ENCODE results near the gene INHA. TPM values are rescaled to one million over a fixed set of nuclear protein-coding genes. Genes with fewer than 3 reads are reported as not detected.
A peak's percentile ranks its signal among the peaks of the same experiment; 100 is the strongest.

INHA gene
- total RNA-seq, 1 experiment from 2014 or later: 0.31 TPM

- DNase-seq: peak; percentile 99
- Histone ChIP-seq H3K9me3 (ENCODE audit: control insufficient read depth, low read depth, low read length) (no peaks in the 10 kb centered on the region), H4K20me1 (ENCODE audit: control insufficient read depth, insufficient read depth, insufficient read length) (no peaks in the 10 kb centered on the region)
Measured at GRCh38 chr2:219543596-219544358, 28.3 kb upstream of the INHA start, which contains the start of the genes CHPF and TMEM198. Gene CHPF, minus strand, starts transcription at chr2:219543809. Its CDS starts 271 bp downstream, at chr2:219543538. Gene TMEM198, plus strand, starts transcription at chr2:219544028. Its CDS starts 700 bp downstream, at chr2:219544728.

More at GRCh38 chr2:219543596-219544358, 28.3 kb upstream of the INHA start, which contains the start of the genes CHPF and TMEM198:
- no peak within 1 kb of the TSS for H2BK5ac ChIP-seq (ENCODE audit: insufficient read length, low read length)
- H2BK12ac ChIP-seq (ENCODE audit: insufficient read length, low read depth, low read length): no peak within 1 kb of the TSS
- H3K79me2 ChIP-seq (ENCODE audit: insufficient read depth, low read length): no peaks in the 10 kb centered on the region
- H3K27ac Mint-ChIP-seq: peak within 1 kb of the TSS in 2 of 3 experiments; percentile 34 to 93; a peak in 5 of 7 replicates
- no peak within 1 kb of the TSS for H4K5ac ChIP-seq (ENCODE audit: insufficient read length, low read depth, low read length)
- H3K27me3 Mint-ChIP-seq (ENCODE audit: low read depth): peaks cover 32% of the 10 kb centered on the region
- H4K8ac ChIP-seq (replicated peaks; ENCODE audit: insufficient read length, low read depth, low read length): no peak within 1 kb of the TSS
- no peak within 1 kb of the TSS for H4K91ac ChIP-seq (ENCODE audit: insufficient read length, low read depth, low read length)
- H3K4me1 ChIP-seq (ENCODE audit: insufficient read depth, low read length): peaks cover 5% of the 10 kb centered on the region; the same call in 1 of the 2 replicates
- peak within 1 kb of the TSS; percentile 57; the same call in 1 of the 2 replicates for H3K14ac ChIP-seq (ENCODE audit: insufficient read depth, low read length)
- peaks cover 16% of the 10 kb centered on the region for H3K23me2 ChIP-seq (ENCODE audit: insufficient read length, low read depth, low read length, poor library complexity, severe bottlenecking)
- H3K36me3 Mint-ChIP-seq (ENCODE audit: insufficient read depth in 1 of 3, low read depth in 3 of 3): peaks cover 21 to 42% (median 36%) of the 10 kb centered on the region in 3 experiments
- H2AK5ac ChIP-seq (ENCODE audit: insufficient read length, low read length): no peak within 1 kb of the TSS
- peak within 1 kb of the TSS; percentile 87 to 94 for H3K4me3 Mint-ChIP-seq
- no peak for TF ChIP-seq CTCF (conservative IDR thresholded peaks at IDR 0.05)
- no peak within 1 kb of the TSS for H3T11ph ChIP-seq (ENCODE audit: low read length)
- no peak within 1 kb of the TSS for H2BK20ac ChIP-seq (ENCODE audit: low read depth, low read length, poor library complexity, severe bottlenecking)
- no peak within 1 kb of the TSS for H2BK15ac ChIP-seq (ENCODE audit: low read depth, low read length)
- H3K18ac ChIP-seq (ENCODE audit: insufficient read length, low read depth, low read length): no peak within 1 kb of the TSS
- peak within 1 kb of the TSS; percentile 94 for H3K4me2 ChIP-seq (ENCODE audit: insufficient read depth, insufficient read length, low read length)
- H3K23ac ChIP-seq (ENCODE audit: insufficient read length, low read depth, low read length): no peak within 1 kb of the TSS
- peaks cover 0 to 4% of the 10 kb centered on the region in 2 experiments; a peak in 1 of 5 replicates for H3K9me3 Mint-ChIP-seq
- H2AFZ ChIP-seq (ENCODE audit: low read length): no peak within 1 kb of the TSS
- H3K27ac ChIP-seq (ENCODE audit: insufficient read length, low read depth, low read length): no peak within 1 kb of the TSS
- H3K9ac ChIP-seq (ENCODE audit: extremely low read depth, insufficient read length, low read length): peak within 1 kb of the TSS; percentile 51
- no peaks in the 10 kb centered on the region for H3K79me1 ChIP-seq (ENCODE audit: insufficient read depth, low read depth, low read length, poor library complexity, severe bottlenecking)
- no peak within 1 kb of the TSS for H3K4ac ChIP-seq (ENCODE audit: low read depth, low read length)
- H2BK120ac ChIP-seq (ENCODE audit: low read depth, low read length, poor library complexity, severe bottlenecking): no peak within 1 kb of the TSS
- H3K56ac ChIP-seq (ENCODE audit: insufficient read length, low read depth, low read length): no peak within 1 kb of the TSS
- H3K4me1 Mint-ChIP-seq: peaks cover 19 to 20% of the 10 kb centered on the region in 2 experiments
- no CpG with 5 or more reads among the region's 75 CpGs for WGBS (ENCODE audit: extremely low coverage, insufficient read length, low lambda C conversion rate)
- H3K27me3 ChIP-seq (ENCODE audit: insufficient read depth, low read length): no peaks in the 10 kb centered on the region
